Measurements from ENCODE around the gene RIMS1.

Gene RIMS1

DNA sequence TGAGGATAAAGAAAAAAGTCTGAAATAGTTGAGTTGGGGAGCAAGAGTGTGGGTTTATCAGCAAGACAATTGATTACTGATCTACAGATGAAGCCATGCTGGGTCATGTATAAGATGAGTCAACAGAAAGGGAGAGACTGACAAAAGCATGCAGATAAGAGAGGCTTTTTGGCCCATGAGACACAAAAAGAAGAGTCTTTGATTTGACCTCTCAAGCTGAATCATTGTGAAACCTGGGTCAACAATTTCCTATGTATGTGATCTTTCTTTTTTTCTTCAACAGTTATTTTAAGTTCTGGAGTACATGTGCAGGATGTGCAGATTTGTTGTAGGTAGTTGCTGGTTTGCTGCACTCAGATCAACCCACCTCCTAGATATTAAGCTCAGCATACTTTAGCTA is 15.9 kb downstream of the RIMS1 start:
- no peak overlapping the region for H3K4me3 ChIP-seq (replicated peaks; ENCODE audit: low read depth, low read length)
- TF ChIP-seq, protein P1, sequence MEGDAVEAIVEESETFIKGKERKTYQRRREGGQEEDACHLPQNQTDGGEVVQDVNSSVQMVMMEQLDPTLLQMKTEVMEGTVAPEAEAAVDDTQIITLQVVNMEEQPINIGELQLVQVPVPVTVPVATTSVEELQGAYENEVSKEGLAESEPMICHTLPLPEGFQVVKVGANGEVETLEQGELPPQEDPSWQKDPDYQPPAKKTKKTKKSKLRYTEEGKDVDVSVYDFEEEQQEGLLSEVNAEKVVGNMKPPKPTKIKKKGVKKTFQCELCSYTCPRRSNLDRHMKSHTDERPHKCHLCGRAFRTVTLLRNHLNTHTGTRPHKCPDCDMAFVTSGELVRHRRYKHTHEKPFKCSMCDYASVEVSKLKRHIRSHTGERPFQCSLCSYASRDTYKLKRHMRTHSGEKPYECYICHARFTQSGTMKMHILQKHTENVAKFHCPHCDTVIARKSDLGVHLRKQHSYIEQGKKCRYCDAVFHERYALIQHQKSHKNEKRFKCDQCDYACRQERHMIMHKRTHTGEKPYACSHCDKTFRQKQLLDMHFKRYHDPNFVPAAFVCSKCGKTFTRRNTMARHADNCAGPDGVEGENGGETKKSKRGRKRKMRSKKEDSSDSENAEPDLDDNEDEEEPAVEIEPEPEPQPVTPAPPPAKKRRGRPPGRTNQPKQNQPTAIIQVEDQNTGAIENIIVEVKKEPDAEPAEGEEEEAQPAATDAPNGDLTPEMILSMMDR (IDR thresholded peaks at IDR 0.05; ENCODE audit: low read depth, low read length, missing control alignments) = no peak
- no peak for DNase-seq (ENCODE audit: extremely low read depth, low read depth)

DNA sequence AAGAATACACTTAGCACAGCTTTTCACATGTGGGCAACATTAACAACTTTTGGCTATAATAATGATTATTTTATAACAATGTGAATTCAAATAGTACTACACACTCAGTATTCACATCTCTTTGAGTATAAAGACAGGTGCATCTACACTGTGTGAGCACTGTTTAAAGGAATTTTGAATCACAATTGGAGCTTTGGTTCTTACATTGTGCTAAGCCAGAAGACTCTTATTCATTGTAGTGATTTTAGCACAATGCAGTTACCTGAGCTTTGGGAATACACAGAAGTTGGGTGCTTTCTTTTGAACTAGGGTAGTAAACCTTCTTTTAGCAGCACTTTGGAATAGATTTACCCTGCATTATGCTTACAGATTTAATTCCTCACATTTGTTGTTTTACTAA is 20.5 kb downstream of the RIMS1 start:
- DNase-seq (ENCODE audit: extremely low read depth, low read depth) = no peak
- TF ChIP-seq, protein P1 (IDR thresholded peaks at IDR 0.05; ENCODE audit: low read depth, low read length, missing control alignments) = no peak
- H3K4me3 ChIP-seq (replicated peaks; ENCODE audit: low read depth, low read length) = no peak overlapping the region

DNA sequence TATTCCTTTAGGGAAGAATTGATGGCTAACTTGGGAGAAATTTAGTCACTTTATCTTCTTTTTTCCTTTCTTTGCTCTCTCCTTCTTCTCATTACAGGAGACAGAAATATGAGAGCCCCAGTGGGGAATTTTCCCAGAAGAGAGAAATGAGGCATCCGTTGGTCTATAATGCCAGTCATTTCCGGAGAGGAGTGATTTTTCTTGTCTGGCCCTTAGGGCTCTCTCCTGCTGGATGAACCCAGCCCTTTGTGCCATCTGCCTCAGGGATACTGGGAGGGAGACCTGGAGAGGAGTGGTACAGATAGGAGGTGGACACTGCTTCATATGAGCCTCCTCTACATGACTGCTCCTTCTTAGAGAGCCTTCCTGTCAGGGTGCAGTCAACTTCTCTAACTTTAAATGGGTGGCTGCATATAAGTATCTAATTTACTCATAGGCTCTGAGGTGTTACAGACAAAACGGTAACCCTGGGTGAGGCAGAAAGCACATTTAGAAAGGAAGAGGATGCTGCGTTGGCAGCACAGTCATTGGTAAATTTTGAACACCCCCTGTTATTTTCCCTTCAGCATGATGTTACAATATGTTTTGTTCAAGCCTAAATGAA is 21.9 kb downstream of the RIMS1 start:
- no peak overlapping the region for H3K4me3 ChIP-seq (replicated peaks; ENCODE audit: low read depth, low read length)
- DNase-seq (ENCODE audit: extremely low read depth, low read depth) = no peak
- TF ChIP-seq, protein P1 (IDR thresholded peaks at IDR 0.05; ENCODE audit: low read depth, low read length, missing control alignments) = no peak

DNA sequence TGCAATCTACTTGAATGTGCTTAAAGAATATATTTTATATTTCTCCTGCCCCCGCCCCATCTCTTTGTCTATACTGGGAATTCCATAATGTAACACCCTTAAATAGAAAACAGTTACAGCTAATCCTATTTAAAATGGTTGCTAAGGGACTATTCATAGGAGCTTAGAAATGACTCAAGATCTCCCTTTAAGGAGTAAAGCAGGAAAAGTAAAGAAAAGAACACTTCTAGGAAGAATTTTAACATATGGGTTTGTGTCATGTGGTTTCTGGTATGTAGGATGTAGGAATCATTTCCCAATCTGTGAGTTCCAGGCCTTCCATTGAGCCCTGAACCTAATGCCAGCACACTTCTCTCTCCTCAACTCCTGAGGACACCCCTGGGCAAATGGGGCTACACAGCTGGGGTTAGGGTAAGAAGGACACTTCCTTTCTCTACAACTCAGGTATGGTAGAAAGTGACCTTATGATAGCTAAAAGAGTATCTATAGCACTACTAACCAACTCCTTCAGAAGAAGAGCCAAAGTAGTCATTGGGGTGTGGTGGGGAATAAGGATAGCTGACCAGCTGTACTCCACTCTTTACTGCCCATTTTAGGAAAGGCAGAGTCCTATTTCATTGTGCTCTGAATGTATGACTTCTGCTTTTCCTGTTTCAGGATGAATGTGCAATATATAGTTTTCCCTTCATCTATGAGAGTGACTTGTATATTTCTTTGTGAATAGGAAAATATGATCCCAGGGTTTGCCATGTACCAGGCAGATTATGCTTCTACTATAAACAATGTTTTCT is 27.3 kb downstream of the RIMS1 start:
- TF ChIP-seq, protein P1 (IDR thresholded peaks at IDR 0.05; ENCODE audit: low read depth, low read length, missing control alignments) = no peak
- H3K4me3 ChIP-seq (replicated peaks; ENCODE audit: low read depth, low read length) = no peak overlapping the region
- no peak for DNase-seq (ENCODE audit: extremely low read depth, low read depth)

DNA sequence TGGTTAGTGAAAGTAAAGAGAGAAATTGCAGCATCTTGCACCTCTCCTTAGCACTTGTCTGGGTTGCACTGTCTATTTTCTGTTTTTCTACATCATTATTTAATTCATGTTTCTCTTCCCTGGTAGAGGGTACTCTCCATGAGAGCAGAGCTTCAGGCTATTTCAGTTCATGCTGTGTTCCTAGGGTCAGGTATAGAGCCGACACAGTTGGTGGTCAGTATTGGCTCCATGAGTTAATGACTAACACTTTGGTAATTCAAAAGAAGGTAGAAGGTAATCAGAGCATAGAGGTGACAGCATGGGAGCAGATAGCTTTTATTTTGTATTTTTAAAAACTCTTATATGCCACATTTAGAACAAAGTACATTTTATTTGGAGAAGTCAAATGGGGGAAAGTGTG is 42.7 kb downstream of the RIMS1 start:
- TF ChIP-seq, protein P1 (IDR thresholded peaks at IDR 0.05; ENCODE audit: low read depth, low read length, missing control alignments) = no peak
- DNase-seq (ENCODE audit: extremely low read depth, low read depth) = no peak
- no peak overlapping the region for H3K4me3 ChIP-seq (replicated peaks; ENCODE audit: low read depth, low read length)

DNA sequence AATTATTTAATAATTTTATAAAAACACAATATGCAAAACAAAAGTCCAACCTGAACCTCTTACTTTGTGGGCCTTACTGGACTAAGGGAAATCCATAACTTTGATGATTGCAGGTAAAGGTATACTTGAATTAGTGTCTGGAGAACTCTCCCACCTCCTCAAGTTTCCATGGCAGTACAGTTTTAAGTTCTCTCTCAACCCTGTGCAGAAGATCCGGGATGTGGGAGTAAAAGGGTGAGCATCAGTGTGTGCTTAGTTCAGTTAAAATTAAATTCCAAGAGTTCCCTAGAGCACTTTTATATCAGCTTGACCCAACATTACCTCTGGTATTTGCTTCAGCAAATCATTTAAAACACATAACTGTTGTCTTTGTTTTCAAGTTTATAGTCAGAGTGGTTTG is 47.5 kb downstream of the RIMS1 start:
- H3K4me3 ChIP-seq (replicated peaks; ENCODE audit: low read depth, low read length) = no peak overlapping the region
- no peak for DNase-seq (ENCODE audit: extremely low read depth, low read depth)
- TF ChIP-seq, protein P1 (IDR thresholded peaks at IDR 0.05; ENCODE audit: low read depth, low read length, missing control alignments) = no peak

Data from HFF-Myc (cell line).